Effector memory CD4-positive, alpha-beta T cell (primary cell): Measurements from ENCODE around the gene IMMP2L.

Experiments
- DNase-seq, 3 donors: peaks; one replicate each; pipeline ENCODE4 v3.0.0-alpha.2; 2020
- H3K27ac ChIP-seq: 2 replicates; pipeline ENCODE4 v1.7.0; 2013; ENCODE audit warnings: mild to moderate bottlenecking, low read length, moderate library complexity; ENCODE audit not compliant: insufficient read depth, poor library complexity, severe bottlenecking
- H3K27me3 ChIP-seq: replicated peaks from 2 replicates; pipeline ENCODE4 v1.7.0; 2013; ENCODE audit warnings: mild to moderate bottlenecking, low read length; ENCODE audit not compliant: insufficient read depth, control insufficient read depth, poor library complexity, severe bottlenecking
- H3K36me3 ChIP-seq: 2 replicates; pipeline ENCODE4 v1.7.0; 2013; ENCODE audit warnings: mild to moderate bottlenecking, low read length, moderate library complexity; ENCODE audit not compliant: control insufficient read depth, insufficient read depth
- H3K4me1 ChIP-seq: 2 replicates; pipeline ENCODE4 v1.7.0; 2013; ENCODE audit warnings: low read length, mild to moderate bottlenecking; ENCODE audit not compliant: control insufficient read depth, insufficient read depth, poor library complexity, severe bottlenecking
- H3K4me3 ChIP-seq: 2 replicates; pipeline ENCODE4 v1.7.0; 2013; ENCODE audit warnings: low read length, low read depth, mild to moderate bottlenecking; ENCODE audit not compliant: insufficient read depth, poor library complexity, severe bottlenecking
- H3K9me3 ChIP-seq: 2 replicates; pipeline ENCODE4 v1.7.0; 2013; ENCODE audit warnings: mild to moderate bottlenecking, low read length, moderate library complexity; ENCODE audit not compliant: control insufficient read depth

Gene IMMP2L

GRCh38 chr7:111560773-111561653 lies 1.3 kb downstream of the IMMP2L start:
- DNase-seq: no peak
- peaks cover 6% of the 10 kb centered on the region for H3K4me1 ChIP-seq
- H3K9me3 ChIP-seq: no peaks in the 10 kb centered on the region
- H3K36me3 ChIP-seq: peaks cover 8% of the 10 kb centered on the region
- H3K4me3 ChIP-seq: peak overlapping the region; percentile 61
- H3K27me3 ChIP-seq: no peaks in the 10 kb centered on the region
- no peak overlapping the region for H3K27ac ChIP-seq

GRCh38 chr7:111558991-111559390 lies 3.3 kb downstream of the IMMP2L start:
- no peak for DNase-seq
- Histone ChIP-seq H3K9me3 (no peaks in the 10 kb centered on the region), H3K36me3 (peaks cover 9% of the 10 kb centered on the region), H3K27ac (no peak overlapping the region), H3K27me3 (no peaks in the 10 kb centered on the region), H3K4me3 (no peak overlapping the region), H3K4me1 (peaks cover 6% of the 10 kb centered on the region)

- Histone ChIP-seq H3K27me3 (no peaks in the 10 kb centered on the region), H3K36me3 (peaks cover 12% of the 10 kb centered on the region), H3K4me1 (peaks cover 6% of the 10 kb centered on the region), H3K27ac (no peak overlapping the region), H3K4me3 (no peak overlapping the region), H3K9me3 (no peaks in the 10 kb centered on the region)
- DNase-seq: no peak
These were observed 5.3 kb downstream of the IMMP2L start for GRCh38 chr7:111556977-111557376.

- no peak for DNase-seq
- Histone ChIP-seq H3K27me3 (no peaks in the 10 kb centered on the region), H3K4me1 (no peaks in the 10 kb centered on the region), H3K4me3 (no peak overlapping the region), H3K9me3 (no peaks in the 10 kb centered on the region), H3K27ac (no peak overlapping the region), H3K36me3 (peaks cover 23% of the 10 kb centered on the region)
These were observed 8.2 kb downstream of the IMMP2L start for GRCh38 chr7:111554086-111554485.

- no peak for DNase-seq
- Histone ChIP-seq H3K27me3 (no peaks in the 10 kb centered on the region), H3K27ac (no peak overlapping the region), H3K4me3 (no peak overlapping the region), H3K9me3 (no peaks in the 10 kb centered on the region), H3K4me1 (no peaks in the 10 kb centered on the region), H3K36me3 (no peaks in the 10 kb centered on the region)
These were observed 21.2 kb downstream of the IMMP2L start for GRCh38 chr7:111541067-111541466.

GRCh38 chr7:111540199-111540815 lies 22.0 kb downstream of the IMMP2L start:
- Histone ChIP-seq H3K27me3 (no peaks in the 10 kb centered on the region), H3K4me3 (no peak overlapping the region), H3K9me3 (no peaks in the 10 kb centered on the region), H3K4me1 (no peaks in the 10 kb centered on the region), H3K36me3 (no peaks in the 10 kb centered on the region), H3K27ac (no peak overlapping the region)
- no peak for DNase-seq

- H3K36me3 ChIP-seq: no peaks in the 10 kb centered on the region
- no peaks in the 10 kb centered on the region for H3K27me3 ChIP-seq
- no peaks in the 10 kb centered on the region for H3K9me3 ChIP-seq
- H3K4me1 ChIP-seq: no peaks in the 10 kb centered on the region
- DNase-seq: no peak
- no peak overlapping the region for H3K4me3 ChIP-seq
- no peak overlapping the region for H3K27ac ChIP-seq
These were observed 25.2 kb downstream of the IMMP2L start for GRCh38 chr7:111537134-111537533.

- Histone ChIP-seq H3K27ac (no peak overlapping the region), H3K4me1 (no peaks in the 10 kb centered on the region), H3K27me3 (no peaks in the 10 kb centered on the region), H3K4me3 (no peak overlapping the region), H3K36me3 (no peaks in the 10 kb centered on the region), H3K9me3 (no peaks in the 10 kb centered on the region)
- DNase-seq: no peak
These were observed 27.0 kb downstream of the IMMP2L start for GRCh38 chr7:111535142-111535870.

- Histone ChIP-seq H3K27me3 (no peaks in the 10 kb centered on the region), H3K36me3 (no peaks in the 10 kb centered on the region), H3K27ac (no peak overlapping the region), H3K4me3 (no peak overlapping the region), H3K4me1 (no peaks in the 10 kb centered on the region), H3K9me3 (no peaks in the 10 kb centered on the region)
- no peak for DNase-seq
These were observed 29.7 kb downstream of the IMMP2L start for GRCh38 chr7:111532625-111533024.

GRCh38 chr7:111531993-111532392 lies 30.3 kb downstream of the IMMP2L start:
- no peaks in the 10 kb centered on the region for H3K27me3 ChIP-seq
- no peak overlapping the region for H3K27ac ChIP-seq
- no peaks in the 10 kb centered on the region for H3K4me1 ChIP-seq
- DNase-seq: no peak
- no peaks in the 10 kb centered on the region for H3K9me3 ChIP-seq
- no peaks in the 10 kb centered on the region for H3K36me3 ChIP-seq
- no peak overlapping the region for H3K4me3 ChIP-seq
